GM19328 (cell line): ENCODE results near the gene LONRF2.

Experiments used
- ATAC-seq: cut with Tn5 transposase; IDR thresholded peaks from one replicate; pipeline ENCODE4 v1.9.1; 2021; ENCODE audit warnings: mild to moderate bottlenecking, moderate library complexity; ENCODE audit not compliant: unreplicated experiment

LONRF2 gene

GRCh38 chr2:100276716-100277115 is 45.6 kb downstream of the LONRF2 start:
- ATAC-seq = no peak

DNA sequence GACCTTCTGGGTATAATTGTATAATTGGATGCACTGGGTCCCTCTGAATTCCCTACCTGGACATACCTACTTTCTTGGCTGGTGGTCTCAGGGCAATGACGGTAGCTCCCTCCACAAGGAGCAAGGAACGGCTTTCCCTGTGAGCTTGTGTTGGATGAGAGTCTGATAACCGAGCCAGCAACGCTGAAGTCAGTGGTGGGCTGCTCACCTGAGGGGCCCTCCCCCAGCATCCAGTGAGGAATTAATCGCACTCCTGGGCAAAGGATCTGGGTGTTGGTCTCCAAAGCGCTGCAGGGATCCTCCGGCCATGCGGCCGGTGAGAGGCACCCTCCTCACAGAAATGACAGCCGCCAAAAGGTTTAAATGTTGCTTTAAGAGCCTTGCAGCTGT is 47.1 kb downstream of the LONRF2 start:
- ATAC-seq = no peak

DNA sequence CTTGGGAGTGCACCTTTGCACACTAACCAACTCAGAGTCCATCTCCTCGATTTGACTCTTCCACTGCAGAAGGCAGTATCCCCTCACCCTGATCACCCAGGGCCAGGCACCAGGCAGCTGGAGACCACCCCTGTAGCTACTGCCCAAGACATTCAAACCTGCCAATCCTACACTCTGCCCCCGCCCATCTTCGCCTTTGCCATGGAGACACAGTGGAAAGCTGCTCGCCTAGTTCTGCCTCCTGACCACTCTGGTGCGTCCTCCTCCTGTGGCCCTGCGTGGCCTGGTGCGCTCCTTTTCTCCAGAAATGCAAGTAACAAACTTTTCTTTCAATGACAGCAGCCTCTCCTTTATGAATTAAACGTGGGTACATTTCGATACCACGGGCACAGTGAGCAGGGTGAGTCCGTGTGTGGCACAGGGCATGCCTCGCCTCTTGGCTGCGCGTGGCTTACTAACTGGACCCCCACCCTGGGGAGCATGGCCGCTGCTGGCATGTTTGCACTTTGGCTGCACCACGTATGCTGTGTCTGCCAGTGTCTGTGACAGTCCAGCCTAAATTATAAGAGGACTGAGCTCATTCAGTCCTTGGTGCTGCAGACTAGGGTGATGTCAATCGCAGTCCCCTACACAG is 47.6 kb downstream of the LONRF2 start:
- ATAC-seq = no peak

DNA sequence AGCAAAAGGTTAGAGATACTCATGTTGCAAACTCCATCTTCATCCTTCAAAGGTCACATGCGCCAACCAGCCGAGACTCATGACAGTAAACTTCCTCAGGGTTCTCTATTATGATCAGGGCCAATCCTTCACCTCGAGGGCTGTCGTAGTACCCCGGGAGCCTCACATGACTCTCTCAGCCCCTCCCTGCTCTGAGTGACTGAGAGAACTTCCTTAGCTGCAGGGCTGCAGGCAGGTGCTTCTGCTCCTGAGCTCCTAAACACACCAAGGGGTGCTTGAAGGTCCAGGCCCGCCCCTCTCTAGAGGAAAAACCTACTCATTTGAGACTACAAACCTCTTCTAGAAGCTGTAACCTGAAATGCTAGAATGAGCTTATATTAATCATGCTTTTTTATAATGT is 48.2 kb downstream of the LONRF2 start:
- ATAC-seq = no peak

DNA sequence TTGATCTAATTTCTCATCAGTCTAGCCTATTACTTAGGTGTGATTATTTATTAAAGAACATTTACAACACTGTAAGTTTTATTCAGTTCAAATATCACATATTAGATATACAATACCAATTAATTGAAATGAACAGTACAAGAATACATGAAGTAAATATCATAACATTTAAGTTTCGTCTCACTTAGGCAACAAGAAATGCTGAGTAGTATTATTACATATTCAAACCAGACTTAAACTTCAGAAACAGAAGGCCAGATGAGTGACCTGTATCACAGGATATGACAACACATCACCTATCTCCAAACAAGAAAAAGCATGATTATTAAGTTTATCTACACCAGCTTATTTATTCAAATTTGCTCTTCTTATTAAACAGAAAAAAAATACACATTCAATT is 48.9 kb downstream of the LONRF2 start:
- no peak for ATAC-seq

GRCh38 chr2:100272841-100273329 is 49.4 kb downstream of the LONRF2 start:
- ATAC-seq = no peak

DNA sequence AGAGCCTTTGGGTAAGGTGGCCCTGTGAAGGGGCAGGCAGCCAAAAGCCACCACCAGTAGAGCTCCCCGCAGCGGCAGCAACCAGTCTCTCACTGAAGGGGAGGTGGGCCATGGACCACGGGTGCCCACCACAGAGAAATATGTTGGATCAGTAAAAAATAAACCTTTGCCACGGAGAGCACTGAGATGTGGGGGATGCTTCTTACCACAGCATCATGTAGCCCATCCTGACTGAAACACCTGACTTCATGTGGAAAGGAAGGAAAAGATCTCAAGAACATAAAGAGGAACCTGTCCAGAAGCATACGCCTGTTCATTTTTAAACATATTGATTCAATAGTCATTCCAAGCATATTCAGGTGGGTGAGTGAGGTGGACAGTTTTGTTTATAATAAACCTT is 51.1 kb downstream of the LONRF2 start:
- ATAC-seq = no peak

- no peak for ATAC-seq
These were observed 51.7 kb downstream of the LONRF2 start for GRCh38 chr2:100270381-100271146.

- ATAC-seq = no peak
These were observed 52.4 kb downstream of the LONRF2 start for GRCh38 chr2:100269889-100270288.

- no peak for ATAC-seq
These were observed 53.3 kb downstream of the LONRF2 start for GRCh38 chr2:100268986-100269385.

GRCh38 chr2:100267751-100268150 is 54.5 kb downstream of the LONRF2 start:
- ATAC-seq = no peak

- no peak for ATAC-seq
These were observed 56.2 kb downstream of the LONRF2 start for GRCh38 chr2:100266126-100266525.

- no peak for ATAC-seq
These were observed 57.1 kb downstream of the LONRF2 start for GRCh38 chr2:100265226-100265625.

- no peak for ATAC-seq
These were observed 57.6 kb downstream of the LONRF2 start for GRCh38 chr2:100264651-100265050.

DNA sequence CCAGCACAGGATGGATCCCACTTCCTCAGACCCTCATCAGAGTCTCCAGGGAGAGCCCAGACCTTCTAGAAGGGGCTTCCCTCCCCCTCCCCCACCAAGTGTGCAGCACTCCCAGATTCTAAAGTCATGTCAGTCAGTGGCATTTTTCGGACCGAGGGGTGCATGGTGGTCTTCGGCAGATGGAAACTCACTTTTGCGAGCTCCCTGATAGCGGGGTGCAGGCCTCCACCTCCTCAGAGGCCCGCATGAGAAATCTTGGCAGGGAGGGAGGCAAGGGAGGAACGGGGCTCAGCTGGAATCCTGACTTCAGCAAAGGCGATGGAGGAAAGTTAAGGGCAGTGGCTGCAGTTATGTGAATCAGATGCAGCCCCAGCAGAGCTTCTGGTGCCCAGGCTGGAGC is 58.2 kb downstream of the LONRF2 start:
- no peak for ATAC-seq

GRCh38 chr2:100262555-100263320 is 59.6 kb downstream of the LONRF2 start:
- ATAC-seq = no peak

- no peak for ATAC-seq
These were observed 60.3 kb downstream of the LONRF2 start for GRCh38 chr2:100262046-100262445.

- no peak for ATAC-seq
These were observed 61.3 kb downstream of the LONRF2 start for GRCh38 chr2:100260712-100261620.

GRCh38 chr2:100259106-100259505 is 63.2 kb downstream of the LONRF2 start:
- no peak for ATAC-seq

GRCh38 chr2:100257939-100258338 is 64.4 kb downstream of the LONRF2 start:
- no peak for ATAC-seq

DNA sequence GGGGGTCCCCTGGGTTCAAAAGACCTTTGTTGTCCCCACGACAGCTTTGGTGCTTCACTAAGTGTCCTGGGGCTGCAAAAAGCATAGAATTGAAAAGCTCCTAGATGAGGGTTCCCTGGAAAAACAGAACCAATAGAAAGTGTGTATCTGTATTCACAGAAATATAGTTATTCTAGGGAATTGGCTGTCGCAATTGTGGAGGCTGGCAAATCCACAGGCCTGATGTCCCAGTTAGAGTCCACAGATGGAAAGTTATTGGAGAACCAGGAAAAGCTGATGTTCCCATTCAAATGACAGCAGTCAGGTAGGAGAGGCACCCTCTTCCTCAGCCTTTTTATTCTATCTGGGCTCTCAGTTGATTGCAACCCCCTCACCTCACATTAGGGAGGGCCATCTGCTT is 65.5 kb downstream of the LONRF2 start:
- ATAC-seq = no peak
